Right cardiac atrium (tissue), 5 donors: ENCODE measurements around the gene PNMA8A. TPM values are rescaled to one million over a fixed set of nuclear protein-coding genes. Genes with fewer than 3 reads are reported as not detected.
"Not testable (repeated sequence)": the region's sequence is repeated elsewhere in the genome, so short reads cannot be mapped to it uniquely, and the experiment has no call there.

ENCODE experiments used
- ATAC-seq, 2 donors: fragments of 200-7000 bp; cut with Tn5 transposase; one replicate each; pipeline versions ENCODE4 v1.8.0 to v1.9.1; 2020; ENCODE audit warnings: moderate library complexity in 2 of 2, mild to moderate bottlenecking in 1 of 2
- DNase-seq, 3 donors: peaks; one replicate each; pipeline ENCODE4 v3.0.0-alpha.2; 2020
- H3K27ac ChIP-seq: one replicate; pipeline ENCODE4 v1.5.1; 2013; ENCODE audit warnings: mild to moderate bottlenecking, low read length, control low read depth, moderate library complexity
- H3K27me3 ChIP-seq: one replicate; pipeline ENCODE4 v1.6.1; 2013; ENCODE audit not compliant: control insufficient read depth, insufficient read depth
- H3K4me1 ChIP-seq: one replicate; pipeline ENCODE4 v1.6.1; 2013; ENCODE audit warnings: low read length; ENCODE audit not compliant: control insufficient read depth, insufficient read depth
- H3K4me3 ChIP-seq: one replicate; pipeline ENCODE4 v1.5.1; 2013; ENCODE audit warnings: low read length, control low read depth
- H3K9me3 ChIP-seq: one replicate; pipeline ENCODE4 v1.6.1; 2013; ENCODE audit warnings: low read length; ENCODE audit not compliant: control insufficient read depth
- WGBS: extraction: QIAGEN DNeasy Blood & Tissue Kit; methylation state at CpG from one replicate; pipeline ENCODE4 v1.1.7; 2013; 5-methylcytosine and 5-hydroxymethylcytosine counted together
- intact Hi-C, 4 donors: fragments of 100-400 bp; cut with DNase I; formaldehyde crosslinking; loops; one replicate each; pipeline versions ENCODE4 v1.11.0 to v1.14.0; 2022 to 2023
- polyA plus RNA-seq: library from polyadenylated mRNA; stranded (reverse); fragments of 200-250 nt; gene quantifications from one replicate; pipeline ENCODE4 v1.2.3, GENCODE V29; 2013
- total RNA-seq, 4 donors: library from RNA; stranded (reverse); fragmentation: NEBNext Ultra II Directional; extraction: Animal tissue kit (Norgen Biotek cat#: 25700); gene quantifications; one replicate each; pipeline ENCODE4 v1.2.1, GENCODE V29; 2021
- donor health status: healthy with polysubstance abuse.
- donor health status: DM: no; HTN: yes; CAD: no.
- donor health status: DM: no; HTN: no; CAD: no.
- donor health status: DM: no; HTN: yes; CAD: no; lungs with severe emphysema.
- donor health status: DM: yes; HTN: yes; CAD: no.

The PNMA8A gene
- total and polyA plus RNA-seq, 5 donors = 10.7 to 29.8 (median 25.5) TPM

DNA sequence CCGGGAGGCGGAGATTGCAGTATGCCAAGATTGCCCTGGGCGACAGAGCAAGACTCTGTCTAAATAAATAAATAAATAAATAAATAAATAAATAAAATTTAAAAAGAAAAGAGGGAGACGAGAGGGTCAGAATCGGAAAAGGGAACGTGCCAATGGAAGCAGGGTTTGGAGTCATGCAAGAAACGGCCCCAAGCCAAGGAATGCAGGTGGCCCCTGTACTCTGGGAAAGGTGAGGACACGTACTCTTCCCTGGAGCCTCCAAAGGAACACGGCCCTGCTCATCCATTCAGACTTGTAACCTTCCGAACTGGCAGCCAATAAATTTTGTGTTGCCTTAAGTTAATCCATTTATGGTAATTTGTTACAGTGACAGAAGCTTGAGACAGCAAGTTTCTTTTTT is 22.8 kb downstream of the PNMA8A start:
- ATAC-seq (no peak), DNase-seq (no peak)
- WGBS = 80% methylated on average over 10 of the region's 10 CpGs
- Histone ChIP-seq H3K27ac (no peak overlapping the region), H3K4me1 (no peaks in the 10 kb centered on the region), H3K27me3 (no peaks in the 10 kb centered on the region), H3K9me3 (no peaks in the 10 kb centered on the region), H3K4me3 (no peak overlapping the region)
- intact Hi-C loops = loop anchor here in 1 of 4 donors (5.0 kb wide), 1 partner anchor 34 kb away; no protein-coding TSS in a partner anchor

DNA sequence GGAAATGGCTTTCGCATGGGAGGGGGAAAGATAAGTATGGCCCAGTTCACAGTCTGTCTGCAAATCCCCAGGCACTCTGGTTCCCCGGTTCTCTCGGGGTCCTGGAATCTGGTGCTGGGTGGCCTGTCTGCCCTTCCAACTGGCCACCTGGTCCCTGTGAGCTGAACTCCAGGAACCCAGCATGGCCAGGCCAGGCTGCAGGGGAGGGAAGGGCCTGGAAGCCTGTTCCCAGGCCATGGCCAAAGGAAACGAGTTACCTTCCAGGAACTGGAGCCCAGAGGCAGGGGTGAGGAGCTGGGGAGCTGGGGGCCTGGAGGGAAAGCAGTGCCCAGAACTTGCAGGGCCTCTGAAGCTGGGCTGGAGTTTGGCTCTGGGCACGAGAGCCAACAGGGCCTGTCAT is 23.5 kb downstream of the PNMA8A start:
- ATAC-seq = peak; percentile 38 to 82
- no peaks in the 10 kb centered on the region for H3K9me3 ChIP-seq
- intact Hi-C loops = loop anchor here in 1 of 4 donors (5.0 kb wide), 1 partner anchor 34 kb away; no protein-coding TSS in a partner anchor
- H3K27ac ChIP-seq = no peak overlapping the region
- 43% methylated on average over 5 of the region's 5 CpGs for WGBS
- H3K4me3 ChIP-seq = no peak overlapping the region
- no peaks in the 10 kb centered on the region for H3K27me3 ChIP-seq
- DNase-seq = peak; percentile 31 to 88 (median 86)
- H3K4me1 ChIP-seq = no peaks in the 10 kb centered on the region

DNA sequence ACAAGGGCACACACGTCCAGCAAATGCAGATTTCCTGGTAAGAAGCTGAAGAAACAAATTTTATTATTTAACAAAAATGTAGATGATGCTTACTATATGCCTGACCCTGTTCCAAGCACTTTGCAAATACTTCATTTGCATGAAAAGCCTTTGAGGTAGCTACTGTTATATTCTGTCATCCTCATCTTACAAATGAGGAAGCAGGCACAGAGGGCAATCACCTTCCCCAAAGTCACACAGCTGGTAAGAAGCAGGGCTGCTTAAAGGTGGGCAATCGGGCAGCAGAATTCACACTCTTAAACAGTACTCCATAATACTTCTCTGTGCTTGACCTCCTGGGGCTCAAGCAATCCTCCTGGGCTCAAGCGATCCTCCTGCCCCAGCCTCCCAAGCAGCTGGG is 24.4 kb downstream of the PNMA8A start:
- no peak overlapping the region for H3K27ac ChIP-seq
- ATAC-seq (no peak), DNase-seq (no peak)
- H3K9me3 ChIP-seq = no peaks in the 10 kb centered on the region
- WGBS = 54% methylated on average over 3 of the region's 3 CpGs
- intact Hi-C loops = loop anchor here in 1 of 4 donors (5.0 kb wide), 1 partner anchor 35 kb away; no protein-coding TSS in a partner anchor
- no peak overlapping the region for H3K4me3 ChIP-seq
- H3K27me3 ChIP-seq = no peaks in the 10 kb centered on the region
- peaks cover 4% of the 10 kb centered on the region for H3K4me1 ChIP-seq

DNA sequence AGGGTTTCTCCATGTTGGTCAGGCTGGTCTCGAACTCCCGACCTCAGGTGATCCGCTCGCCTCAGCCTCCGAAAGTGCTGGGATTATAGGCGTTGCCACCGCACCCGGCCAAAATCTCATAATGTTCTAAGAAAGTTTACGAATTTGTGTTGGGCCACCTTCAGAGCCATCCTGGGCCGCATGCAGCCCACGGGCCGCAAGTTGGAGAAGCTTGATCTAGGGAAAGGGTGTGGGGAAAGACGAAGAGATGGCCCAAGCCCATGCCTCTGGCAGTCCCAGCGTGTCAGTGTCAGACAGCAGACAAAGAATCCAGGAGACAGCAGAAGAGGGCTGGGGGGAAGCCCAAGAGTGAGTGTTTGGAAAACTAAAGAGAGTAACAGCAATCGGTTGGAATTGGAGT is 25.3 kb downstream of the PNMA8A start:
- no peak overlapping the region for H3K27ac ChIP-seq
- WGBS = 84% methylated on average over 15 of the region's 15 CpGs
- H3K4me3 ChIP-seq = no peak overlapping the region
- H3K9me3 ChIP-seq = no peaks in the 10 kb centered on the region
- H3K27me3 ChIP-seq = no peaks in the 10 kb centered on the region
- intact Hi-C loops = loop anchor here in 1 of 4 donors (5.0 kb wide), 1 partner anchor 36 kb away; no protein-coding TSS in a partner anchor
- no peak for DNase-seq
- ATAC-seq = no peak
- H3K4me1 ChIP-seq = peaks cover 4% of the 10 kb centered on the region

DNA sequence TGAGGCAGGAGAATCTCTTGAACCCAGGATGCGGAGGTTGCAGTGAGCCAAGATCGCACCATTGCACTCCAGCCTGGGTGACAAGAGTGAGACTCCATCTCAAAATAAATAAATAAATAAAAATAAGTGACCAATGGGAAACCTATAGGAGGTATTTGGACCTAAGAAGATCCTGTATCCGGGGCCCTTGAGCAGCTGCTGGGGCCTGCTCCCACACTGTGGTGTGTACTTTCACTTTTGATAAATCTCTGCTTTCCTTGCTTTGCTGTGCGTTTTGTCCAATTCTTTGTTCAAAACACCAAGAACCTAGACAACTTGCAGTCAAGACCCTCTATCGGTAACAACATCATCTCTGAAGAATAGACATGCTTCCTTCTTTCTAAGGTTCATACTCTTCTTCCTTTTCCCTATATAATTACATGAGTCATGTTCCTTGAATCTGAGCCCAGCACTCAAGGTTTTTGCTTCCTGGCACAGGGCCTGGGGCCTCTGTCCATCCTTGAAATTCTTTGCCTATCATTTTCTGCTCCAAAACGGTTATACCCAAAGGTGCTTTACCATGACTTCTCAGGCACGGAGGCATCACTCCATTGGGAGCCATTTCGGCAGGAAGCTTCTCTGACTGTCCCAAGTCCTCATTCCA is 28.4 kb downstream of the PNMA8A start:
- intact Hi-C loops = no loop called here
- peaks cover 4% of the 10 kb centered on the region for H3K4me1 ChIP-seq
- no peak overlapping the region for H3K27ac ChIP-seq
- DNase-seq = peak in 1 of 3 donors; percentile 73
- H3K9me3 ChIP-seq = no peaks in the 10 kb centered on the region
- ATAC-seq = peak in 1 of 2 donors; percentile 48
- 46% methylated on average over 8 of the region's 8 CpGs for WGBS
- no peaks in the 10 kb centered on the region for H3K27me3 ChIP-seq
- H3K4me3 ChIP-seq = no peak overlapping the region

DNA sequence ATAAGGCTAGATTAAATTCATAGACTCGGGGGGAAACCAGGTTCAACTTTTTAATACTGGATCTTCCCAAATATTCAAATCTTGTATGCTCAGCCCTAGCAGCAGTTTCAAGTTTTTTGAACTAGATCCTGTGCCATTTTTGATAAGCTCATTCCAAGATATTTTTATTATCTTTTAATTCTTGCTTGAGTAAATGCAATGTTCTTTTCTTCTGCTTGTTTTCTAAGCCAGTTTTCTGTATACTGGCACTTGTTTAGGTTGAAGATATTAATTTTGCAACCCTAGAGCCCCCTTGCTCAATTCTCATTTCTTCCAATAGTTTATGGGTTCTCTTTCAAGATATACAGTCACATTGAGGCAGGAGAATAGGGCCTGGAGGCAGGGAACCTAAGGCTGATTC is 29.5 kb downstream of the PNMA8A start:
- intact Hi-C loops = no loop called here
- peaks cover 4% of the 10 kb centered on the region for H3K4me1 ChIP-seq
- DNase-seq (no peak), ATAC-seq (peak; percentile 34 to 65)
- no peak overlapping the region for H3K4me3 ChIP-seq
- H3K27ac ChIP-seq = no peak overlapping the region
- 45% methylated on average over 1 of the region's 1 CpG for WGBS
- no peaks in the 10 kb centered on the region for H3K27me3 ChIP-seq
- H3K9me3 ChIP-seq = no peaks in the 10 kb centered on the region

DNA sequence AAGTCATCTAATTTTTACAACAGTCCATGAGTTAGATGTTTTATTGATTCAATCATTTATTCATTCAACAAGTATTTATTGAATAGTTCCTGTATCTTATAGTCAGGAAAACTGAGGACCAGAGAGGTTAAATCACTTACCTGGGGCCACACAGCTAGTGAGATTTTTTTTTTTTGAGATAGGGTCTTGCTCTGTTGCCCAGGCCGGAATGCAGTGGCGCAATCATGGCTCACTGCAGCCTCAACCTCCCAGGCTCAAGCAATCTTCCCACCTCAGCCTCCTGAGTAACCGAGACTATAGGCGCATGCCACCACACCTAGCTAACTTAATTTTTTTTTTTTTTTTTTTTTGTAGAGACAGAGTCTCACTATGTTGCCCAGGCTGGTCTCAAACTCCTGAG is 35.7 kb downstream of the PNMA8A start:
- H3K4me1 ChIP-seq, H3K27ac ChIP-seq, H3K9me3 ChIP-seq, H3K27me3 ChIP-seq, ATAC-seq, H3K4me3 ChIP-seq, DNase-seq, intact Hi-C loops: not testable (repeated sequence)
- WGBS = 97% methylated on average over 4 of the region's 4 CpGs

DNA sequence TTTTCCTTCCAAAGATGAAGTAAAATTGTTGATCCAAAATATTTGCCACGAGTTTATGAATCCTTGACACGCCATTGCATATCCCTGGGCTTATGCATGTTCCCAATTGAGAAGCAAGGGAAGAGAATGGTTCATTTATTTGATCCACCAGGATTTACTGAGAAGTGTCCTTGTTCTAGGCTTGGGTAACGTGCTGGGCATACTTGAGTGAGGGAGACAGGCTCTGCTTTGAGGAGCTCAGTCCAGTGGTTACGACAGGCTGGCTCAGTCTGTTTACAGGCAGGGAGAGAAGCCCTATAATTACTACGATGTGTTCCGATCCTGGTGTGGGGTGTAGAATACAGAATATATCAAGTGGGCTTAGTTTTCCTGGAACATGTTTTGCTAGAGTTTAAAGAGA is 36.4 kb downstream of the PNMA8A start:
- ATAC-seq (no peak), DNase-seq (no peak)
- H3K4me3 ChIP-seq = no peak overlapping the region
- H3K4me1 ChIP-seq = no peaks in the 10 kb centered on the region
- 54% methylated on average over 6 of the region's 6 CpGs for WGBS
- no peaks in the 10 kb centered on the region for H3K9me3 ChIP-seq
- no peaks in the 10 kb centered on the region for H3K27me3 ChIP-seq
- intact Hi-C loops = no loop called here
- no peak overlapping the region for H3K27ac ChIP-seq

DNA sequence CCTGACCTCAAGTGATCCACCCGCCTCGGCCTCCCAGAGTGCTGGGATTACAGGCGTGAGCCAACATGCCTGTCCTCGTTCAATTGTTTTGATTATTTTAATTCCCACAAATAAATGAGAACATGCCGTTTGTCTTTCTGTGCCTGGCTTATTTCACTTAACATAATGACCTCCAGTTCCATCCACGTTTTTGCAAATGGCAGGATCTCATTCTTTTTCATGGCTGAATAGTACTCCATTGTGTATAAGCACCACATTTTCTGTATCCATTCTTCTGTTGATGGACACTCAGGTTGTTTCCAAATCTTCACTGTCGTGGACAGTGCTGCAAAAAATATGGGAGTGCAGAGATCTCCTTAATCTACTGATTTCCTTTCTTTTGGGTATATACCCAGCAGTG is 37.9 kb downstream of the PNMA8A start:
- H3K4me1 ChIP-seq, intact Hi-C loops, H3K9me3 ChIP-seq, H3K27ac ChIP-seq, ATAC-seq, DNase-seq, H3K4me3 ChIP-seq, H3K27me3 ChIP-seq: not testable (repeated sequence)
- WGBS = 72% methylated on average over 7 of the region's 7 CpGs

DNA sequence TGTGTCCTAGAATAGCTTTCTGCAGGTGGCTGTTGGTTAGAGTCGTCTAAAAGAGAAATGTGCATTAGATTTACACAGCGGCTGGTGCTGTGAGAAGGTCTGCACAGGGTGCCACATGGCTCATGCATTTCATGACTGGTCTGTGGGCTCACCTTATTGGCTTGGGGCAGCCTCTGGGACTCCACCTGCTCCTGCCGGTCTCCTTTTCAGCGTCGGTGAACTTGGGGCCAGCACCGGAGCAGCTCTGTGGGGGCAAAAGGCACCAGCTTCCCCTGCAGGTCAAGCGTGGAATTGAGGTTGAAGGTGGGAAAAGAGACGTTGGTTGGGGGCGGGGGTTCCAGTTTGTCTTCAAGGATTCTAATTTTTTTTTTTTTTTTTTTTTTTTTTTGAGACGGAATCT is 39.5 kb downstream of the PNMA8A start:
- intact Hi-C loops = no loop called here
- WGBS = 60% methylated on average over 10 of the region's 10 CpGs

DNA sequence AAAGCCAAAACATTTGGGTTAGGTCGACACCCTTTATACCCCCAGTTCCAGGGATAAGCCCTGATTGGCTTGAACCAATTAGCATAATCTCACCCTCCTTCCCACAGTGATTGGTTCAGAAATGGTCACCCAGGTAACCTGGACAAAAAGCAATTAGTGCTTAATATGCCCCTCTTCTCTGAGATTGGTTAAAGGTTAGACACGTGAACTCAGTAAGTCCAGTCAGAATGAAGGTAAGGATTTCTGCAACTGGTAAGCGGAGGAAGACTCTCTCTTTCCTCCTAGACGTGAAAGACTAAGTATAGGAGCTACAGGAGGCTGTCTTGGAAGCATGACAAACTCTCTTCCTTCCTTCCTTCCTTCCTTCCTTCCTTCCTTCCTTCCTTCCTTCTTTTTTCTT is 41.4 kb downstream of the PNMA8A start:
- no peaks in the 10 kb centered on the region for H3K27me3 ChIP-seq
- 81% methylated on average over 4 of the region's 4 CpGs for WGBS
- DNase-seq = no peak

More for the DNA sequence above, 39.5 kb downstream of the PNMA8A start:
- DNase-seq (no peak), ATAC-seq (no peak)
- Histone ChIP-seq H3K27ac (no peak overlapping the region), H3K27me3 (no peaks in the 10 kb centered on the region), H3K4me3 (no peak overlapping the region), H3K4me1 (no peaks in the 10 kb centered on the region), H3K9me3 (no peaks in the 10 kb centered on the region)

More for the DNA sequence above, 41.4 kb downstream of the PNMA8A start:
- Histone ChIP-seq H3K4me1 (no peaks in the 10 kb centered on the region), H3K9me3 (no peaks in the 10 kb centered on the region), H3K4me3 (no peak overlapping the region), H3K27ac (no peak overlapping the region)
- ATAC-seq = no peak
- intact Hi-C loops = no loop called here
